Peyer's patch (tissue), 4 donors: Measurements from ENCODE around the gene IFNAR1.

Experiments used
- POLR2A ChIP-seq, 2 donors: fragments of 450-650 bp; IDR thresholded peaks; one replicate each; pipeline ENCODE4 v1.5.1; 2017; ENCODE audit warnings: antibody characterized with exemption in 2 of 2, mild to moderate bottlenecking in 2 of 2, moderate library complexity in 2 of 2
- TF ChIP-seq, protein P1 (sequence below), 6 experiments: fragments of 450-650 bp in 4 of 6; fragments of 200-600 bp in 2 of 6; sonication (generic) in 1 of 6; IDR thresholded peaks; one replicate each; pipeline ENCODE4 v1.5.1; 2017 to 2019; ENCODE audit warnings: antibody characterized with exemption in 6 of 6, mild to moderate bottlenecking in 3 of 6, moderate library complexity in 1 of 6

DNA sequence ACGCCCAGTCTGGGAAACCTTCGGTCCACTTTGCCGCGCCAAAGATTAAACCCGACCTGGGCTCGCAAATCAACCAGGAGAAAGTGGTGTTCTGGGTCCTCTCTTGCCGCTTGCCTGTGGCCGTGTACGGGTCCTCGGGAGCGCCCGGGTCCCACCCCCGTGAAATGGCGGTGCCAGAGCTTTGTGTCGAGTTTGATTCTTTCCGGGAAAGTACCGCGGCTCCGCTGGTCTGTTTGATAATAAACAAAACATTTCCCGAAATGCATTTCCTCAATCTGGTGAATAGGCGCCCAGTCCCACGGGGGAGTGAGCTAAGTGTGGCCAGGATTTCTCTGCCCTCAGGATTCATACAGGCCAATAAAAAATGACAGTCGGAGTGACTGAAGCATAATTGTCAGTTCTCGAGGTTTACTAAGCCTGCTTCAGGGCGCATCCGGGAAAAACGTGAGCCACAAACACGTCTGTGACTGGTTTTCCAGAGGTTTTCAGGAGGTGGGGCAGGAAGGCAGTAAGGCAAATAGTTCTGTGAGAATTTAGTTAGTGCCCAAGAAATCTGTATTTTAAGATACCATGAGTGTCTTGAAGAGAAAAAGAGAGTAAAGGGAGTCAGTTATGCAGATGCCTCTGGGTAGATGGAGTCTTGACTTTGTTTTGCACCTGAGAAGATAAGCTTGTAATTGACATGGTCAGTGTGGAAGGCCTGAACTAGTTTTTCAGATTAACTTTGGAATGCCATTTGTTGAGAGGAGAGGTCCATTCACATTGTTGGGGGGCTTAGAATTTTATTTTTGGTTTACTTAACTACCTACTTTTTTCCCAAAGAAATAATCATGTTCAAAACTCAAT is 675 bp downstream of the IFNAR1 start:
- TF ChIP-seq, protein P1, sequence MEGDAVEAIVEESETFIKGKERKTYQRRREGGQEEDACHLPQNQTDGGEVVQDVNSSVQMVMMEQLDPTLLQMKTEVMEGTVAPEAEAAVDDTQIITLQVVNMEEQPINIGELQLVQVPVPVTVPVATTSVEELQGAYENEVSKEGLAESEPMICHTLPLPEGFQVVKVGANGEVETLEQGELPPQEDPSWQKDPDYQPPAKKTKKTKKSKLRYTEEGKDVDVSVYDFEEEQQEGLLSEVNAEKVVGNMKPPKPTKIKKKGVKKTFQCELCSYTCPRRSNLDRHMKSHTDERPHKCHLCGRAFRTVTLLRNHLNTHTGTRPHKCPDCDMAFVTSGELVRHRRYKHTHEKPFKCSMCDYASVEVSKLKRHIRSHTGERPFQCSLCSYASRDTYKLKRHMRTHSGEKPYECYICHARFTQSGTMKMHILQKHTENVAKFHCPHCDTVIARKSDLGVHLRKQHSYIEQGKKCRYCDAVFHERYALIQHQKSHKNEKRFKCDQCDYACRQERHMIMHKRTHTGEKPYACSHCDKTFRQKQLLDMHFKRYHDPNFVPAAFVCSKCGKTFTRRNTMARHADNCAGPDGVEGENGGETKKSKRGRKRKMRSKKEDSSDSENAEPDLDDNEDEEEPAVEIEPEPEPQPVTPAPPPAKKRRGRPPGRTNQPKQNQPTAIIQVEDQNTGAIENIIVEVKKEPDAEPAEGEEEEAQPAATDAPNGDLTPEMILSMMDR (IDR thresholded peaks at IDR 0.05): peak in 1 of 6 experiments; percentile 2
- no peak for TF ChIP-seq POLR2A (IDR thresholded peaks at IDR 0.05)
